Measurements from ENCODE around the gene IFNLR1.

IFNLR1 gene

GRCh38 chr1:24147194-24147593, 39.9 kb downstream of the IFNLR1 start:
- no peak for DNase-seq

GRCh38 chr1:24142546-24143534, 44.2 kb downstream of the IFNLR1 start, which contains the start of gene IL22RA1:
Gene IL22RA1 (minus strand): TSS chr1:24143140. CDS start chr1:24143082, 58 bp downstream.
- no peak for DNase-seq

- DNase-seq, result no peak
These were observed 45.6 kb downstream of the IFNLR1 start for GRCh38 chr1:24141311-24141997.

- DNase-seq, result no peak
These were observed 46.3 kb downstream of the IFNLR1 start for GRCh38 chr1:24140741-24141181.

GRCh38 chr1:24139841-24140425, 47.2 kb downstream of the IFNLR1 start:
- DNase-seq, result no peak

GRCh38 chr1:24139222-24139489, 47.9 kb downstream of the IFNLR1 start:
- no peak for DNase-seq

GRCh38 chr1:24138476-24139221, 48.4 kb downstream of the IFNLR1 start:
- DNase-seq, result peak in 1 of 2 donors; percentile 3

GRCh38 chr1:24136956-24137539, 50.0 kb downstream of the IFNLR1 start:
- DNase-seq, result no peak

GRCh38 chr1:24134376-24134775, 52.7 kb downstream of the IFNLR1 start:
- DNase-seq, result no peak

- no peak for DNase-seq
These were observed 53.3 kb downstream of the IFNLR1 start for GRCh38 chr1:24133819-24134218.

GRCh38 chr1:24130385-24130784, 56.7 kb downstream of the IFNLR1 start:
- no peak for DNase-seq

GRCh38 chr1:24127801-24128363, 59.2 kb downstream of the IFNLR1 start:
- DNase-seq, result no peak

GRCh38 chr1:24127134-24127800, 59.8 kb downstream of the IFNLR1 start:
- no peak for DNase-seq

- no peak for DNase-seq
These were observed 60.4 kb downstream of the IFNLR1 start for GRCh38 chr1:24126672-24127023.

GRCh38 chr1:24126018-24126671, 60.9 kb downstream of the IFNLR1 start:
- no peak for DNase-seq

- no peak for DNase-seq
These were observed 61.6 kb downstream of the IFNLR1 start for GRCh38 chr1:24125456-24125855.

GRCh38 chr1:24124980-24125379, 62.1 kb downstream of the IFNLR1 start:
- no peak for DNase-seq

- DNase-seq, result no peak
These were observed 63.5 kb downstream of the IFNLR1 start for GRCh38 chr1:24123611-24124010.

- no peak for DNase-seq
These were observed 64.3 kb downstream of the IFNLR1 start for GRCh38 chr1:24122776-24123175.

GRCh38 chr1:24121406-24121805, 65.7 kb downstream of the IFNLR1 start:
- no peak for DNase-seq

- DNase-seq, result no peak
These were observed 66.1 kb downstream of the IFNLR1 start for GRCh38 chr1:24120965-24121364.

All from bone marrow (tissue), 2 donors.